HG02943 (cell line): ENCODE results near the gene COMMD1.
"Not testable (repeated sequence)": the region's sequence is repeated elsewhere in the genome, so short reads cannot be mapped to it uniquely, and the experiment has no call there.

Experiments used
- ATAC-seq: cut with Tn5 transposase; IDR thresholded peaks from one replicate; pipeline ENCODE4 v1.9.1; 2021; ENCODE audit warnings: mild to moderate bottlenecking, low read depth, moderate library complexity; ENCODE audit not compliant: unreplicated experiment

COMMD1 gene

DNA sequence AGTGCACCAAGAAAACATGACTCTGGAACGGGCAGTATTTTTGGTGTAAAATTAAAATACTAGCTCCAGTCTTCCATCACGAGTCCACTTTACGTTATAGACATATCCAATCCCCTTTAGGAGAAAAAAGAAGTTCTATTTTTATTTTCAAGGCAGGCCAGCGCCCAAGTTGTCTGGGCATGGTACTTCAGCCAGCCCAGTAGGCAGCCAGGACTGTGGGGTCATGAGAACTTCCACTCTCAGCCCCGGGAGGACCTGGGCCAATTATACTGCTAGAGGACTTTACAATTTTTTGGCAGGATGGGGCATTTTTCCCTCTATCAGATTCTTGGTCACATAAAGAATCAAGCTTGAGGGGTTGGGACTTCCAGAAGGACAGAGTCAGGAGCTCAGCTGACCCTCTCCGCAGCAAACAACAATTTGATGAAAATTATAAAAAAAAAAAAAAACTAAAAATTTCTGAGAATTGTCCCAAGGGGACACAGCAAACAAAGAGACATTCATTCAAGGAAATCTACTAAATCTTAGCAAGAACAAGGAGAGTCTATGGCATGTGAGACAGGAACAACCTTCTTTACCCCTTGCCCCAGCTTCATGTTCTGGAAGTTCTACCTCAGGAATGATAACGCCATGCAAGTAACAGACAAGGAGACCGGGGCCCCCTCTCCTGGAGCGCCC lies 253.1 kb downstream of the COMMD1 start:
- no peak for ATAC-seq

GRCh38 chr2:62160691-62161090 lies 255.2 kb downstream of the COMMD1 start:
- ATAC-seq: not testable (repeated sequence)

DNA sequence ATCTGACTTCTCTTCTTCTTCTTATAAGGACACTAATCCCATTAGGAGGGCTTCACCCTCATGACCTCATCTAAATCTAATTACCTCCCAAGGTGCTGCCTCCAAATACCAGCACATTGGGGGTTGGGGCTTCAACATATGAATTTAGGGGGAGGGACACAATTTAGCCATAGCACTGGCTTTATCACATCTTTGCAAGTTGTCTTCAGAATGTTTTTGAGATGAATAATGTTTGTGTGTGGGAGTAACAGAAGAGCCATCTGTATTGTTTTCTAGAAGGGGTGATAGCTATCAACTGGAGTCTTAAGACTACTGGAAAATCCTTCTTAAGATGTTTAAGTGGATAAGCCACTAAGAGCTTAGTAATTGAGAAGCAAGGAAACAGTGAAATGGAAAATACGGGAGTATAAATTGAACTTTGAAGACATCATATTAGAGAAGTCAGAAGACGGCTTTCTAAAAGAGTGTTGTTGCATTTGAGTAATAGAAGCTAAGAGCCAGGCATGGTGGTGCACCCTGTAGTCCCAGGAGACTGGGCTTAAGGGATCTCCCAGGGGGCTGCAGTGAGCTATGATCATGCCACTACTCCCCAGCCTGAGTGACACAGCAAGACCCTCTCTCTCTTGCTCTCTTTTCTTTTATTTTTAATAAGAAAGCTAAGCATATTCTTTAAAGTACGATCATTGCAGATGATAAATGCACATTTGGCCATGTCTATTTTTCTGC lies 257.8 kb downstream of the COMMD1 start:
- no peak for ATAC-seq

- no peak for ATAC-seq
Measured at GRCh38 chr2:62163834-62164233, 258.4 kb downstream of the COMMD1 start.

DNA sequence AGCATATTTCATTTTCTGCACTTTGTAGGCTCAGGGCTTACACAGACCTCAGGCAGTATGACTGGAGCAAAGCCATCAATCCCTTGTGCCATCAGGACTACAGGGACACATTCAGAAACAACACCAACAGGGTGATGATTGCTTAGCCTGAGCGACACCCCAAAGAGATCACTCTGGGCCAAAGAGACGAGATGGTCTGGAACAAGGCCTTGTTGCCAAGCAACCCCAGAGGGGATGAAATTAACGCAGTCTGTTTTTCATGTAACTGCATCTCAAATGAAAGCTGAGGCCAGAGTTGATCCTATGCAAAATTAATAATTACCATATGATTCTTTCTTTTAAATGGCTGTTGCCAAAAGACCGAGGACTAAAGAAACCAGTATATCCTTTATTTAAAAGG lies 270.3 kb downstream of the COMMD1 start:
- no peak for ATAC-seq

DNA sequence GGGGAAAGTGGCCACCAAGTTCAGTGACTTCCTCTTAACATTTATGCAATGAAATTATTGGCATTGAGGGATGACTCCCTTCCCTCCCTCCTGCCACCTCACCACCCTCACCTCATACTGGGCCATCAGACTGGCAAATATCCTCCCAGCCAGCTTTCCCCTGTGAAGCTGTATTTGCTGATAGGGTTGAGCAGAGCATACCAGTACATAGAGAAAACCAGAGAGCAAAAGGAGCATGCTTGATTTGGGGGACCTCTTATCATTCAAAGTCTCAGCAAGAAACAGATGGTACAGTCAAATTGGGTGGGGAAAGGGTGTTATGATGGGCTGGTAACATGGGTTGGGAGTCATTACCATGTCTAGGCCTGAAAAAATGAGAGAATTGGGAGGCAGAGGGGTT lies 271.3 kb downstream of the COMMD1 start:
- no peak for ATAC-seq

- ATAC-seq: no peak
Measured at GRCh38 chr2:62177392-62178049, 272.0 kb downstream of the COMMD1 start.

GRCh38 chr2:62178741-62179271 lies 273.3 kb downstream of the COMMD1 start:
- ATAC-seq: no peak

DNA sequence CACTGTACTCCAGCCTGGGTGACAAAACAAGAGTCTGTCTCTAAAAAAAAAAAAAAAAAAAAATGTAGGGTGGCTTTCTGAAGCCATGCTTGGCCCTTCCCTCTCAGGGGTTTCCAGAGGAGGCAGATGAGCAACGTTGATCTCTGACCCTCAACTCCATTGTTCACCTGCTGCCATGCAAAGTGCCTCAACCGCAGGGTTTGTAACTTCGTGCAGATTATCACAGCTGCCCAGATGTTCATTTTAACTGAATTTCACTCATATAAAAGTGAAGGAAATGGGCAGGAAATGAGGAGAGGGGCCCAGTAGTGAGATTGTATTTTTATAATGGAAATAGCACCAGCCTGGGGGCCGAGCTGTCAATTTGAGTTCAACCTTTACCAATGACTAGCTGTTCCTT lies 275.5 kb downstream of the COMMD1 start:
- no peak for ATAC-seq

DNA sequence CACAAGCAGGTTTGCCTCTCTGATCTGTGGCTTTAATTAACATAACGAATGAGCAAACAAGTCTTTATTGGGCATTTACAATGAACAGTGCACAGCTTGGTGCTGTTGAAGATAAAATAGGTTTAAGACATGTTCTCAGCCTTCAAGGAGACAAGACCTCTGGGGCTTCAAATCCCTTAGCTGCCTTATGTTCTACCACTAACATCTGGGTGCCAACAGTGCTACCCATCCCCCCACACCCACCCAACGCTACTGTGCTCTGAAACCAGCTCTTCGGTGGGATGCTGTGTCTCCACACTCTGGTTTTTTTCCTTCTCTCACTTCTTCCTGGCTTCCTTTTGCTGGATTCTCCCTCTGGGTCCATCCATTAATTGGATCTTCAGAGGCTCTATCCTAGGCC lies 276.4 kb downstream of the COMMD1 start:
- no peak for ATAC-seq

- ATAC-seq: no peak
Measured at GRCh38 chr2:62184512-62185230, 279.2 kb downstream of the COMMD1 start.
